ENCODE measurements around the gene SORCS1.

Gene SORCS1

DNA sequence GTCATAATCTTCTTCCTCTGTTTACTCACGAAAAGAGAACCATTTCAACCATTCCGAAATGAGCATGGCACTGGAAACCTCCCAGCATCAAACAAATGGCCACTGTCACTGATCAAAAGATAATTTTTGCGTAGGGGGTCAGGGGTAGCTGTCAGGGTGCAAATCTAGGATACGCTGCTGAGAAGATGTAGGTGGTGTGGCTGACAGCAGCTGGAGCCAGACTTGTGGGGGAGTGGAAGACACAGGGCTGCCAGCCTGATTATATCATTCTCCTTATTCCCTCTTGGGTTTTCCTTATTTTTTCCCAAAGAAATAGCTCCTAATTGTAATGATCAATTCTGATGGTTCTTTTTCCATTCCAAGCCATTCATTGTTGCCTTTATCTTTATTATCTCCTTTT, 266.1 kb downstream of the SORCS1 start:
- Histone ChIP-seq H3K9me3 (ENCODE audit: control insufficient read depth in 5 of 5, low read length in 5 of 5) (no peaks in the 10 kb centered on the region), H3K27me3 (ENCODE audit: control insufficient read depth in 5 of 5, insufficient read depth in 4 of 5, low read length in 5 of 5) (no peaks in the 10 kb centered on the region), H3K27ac (ENCODE audit: low read depth, low read length) (no peak overlapping the region), H3K4me1 (ENCODE audit: control insufficient read depth in 5 of 5, insufficient read depth in 5 of 5, low read length in 5 of 5) (no peaks in the 10 kb centered on the region), H3K4me3 (ENCODE audit: low read depth in 1 of 5, low read length in 5 of 5) (no peak overlapping the region), H3K9ac (ENCODE audit: low read length in 5 of 5) (no peak overlapping the region), H3K36me3 (ENCODE audit: control insufficient read depth in 5 of 5, insufficient read depth in 5 of 5, low read length in 5 of 5) (no peaks in the 10 kb centered on the region)

DNA sequence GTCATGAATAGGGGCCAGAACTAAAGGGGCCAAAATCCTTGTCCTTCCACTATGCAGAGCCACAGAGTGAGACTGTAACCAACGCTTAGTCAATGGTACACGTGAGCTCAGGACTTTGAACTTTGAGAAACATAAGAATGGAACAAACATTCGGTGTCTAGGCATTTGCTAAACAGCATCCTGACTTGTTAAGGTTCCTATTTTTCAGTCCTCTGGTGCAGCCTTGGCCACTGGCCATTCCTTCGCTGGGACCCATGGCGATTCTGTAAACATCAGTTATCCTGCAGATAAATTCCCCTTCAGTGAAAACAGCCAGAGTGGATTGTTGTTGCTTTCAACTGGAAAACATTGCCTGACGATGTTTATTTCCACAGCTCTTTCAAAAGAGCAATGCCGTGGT, 266.8 kb downstream of the SORCS1 start:
- H3K9ac ChIP-seq (ENCODE audit: low read length in 5 of 5) = no peak overlapping the region
- no peaks in the 10 kb centered on the region for H3K36me3 ChIP-seq (ENCODE audit: control insufficient read depth in 5 of 5, insufficient read depth in 5 of 5, low read length in 5 of 5)
- H3K4me3 ChIP-seq (ENCODE audit: low read depth in 1 of 5, low read length in 5 of 5) = no peak overlapping the region
- H3K27me3 ChIP-seq (ENCODE audit: control insufficient read depth in 5 of 5, insufficient read depth in 4 of 5, low read length in 5 of 5) = no peaks in the 10 kb centered on the region
- H3K4me1 ChIP-seq (ENCODE audit: control insufficient read depth in 5 of 5, insufficient read depth in 5 of 5, low read length in 5 of 5) = no peaks in the 10 kb centered on the region
- H3K9me3 ChIP-seq (ENCODE audit: control insufficient read depth in 5 of 5, low read length in 5 of 5) = no peaks in the 10 kb centered on the region
- no peak overlapping the region for H3K27ac ChIP-seq (ENCODE audit: low read depth, low read length)

DNA sequence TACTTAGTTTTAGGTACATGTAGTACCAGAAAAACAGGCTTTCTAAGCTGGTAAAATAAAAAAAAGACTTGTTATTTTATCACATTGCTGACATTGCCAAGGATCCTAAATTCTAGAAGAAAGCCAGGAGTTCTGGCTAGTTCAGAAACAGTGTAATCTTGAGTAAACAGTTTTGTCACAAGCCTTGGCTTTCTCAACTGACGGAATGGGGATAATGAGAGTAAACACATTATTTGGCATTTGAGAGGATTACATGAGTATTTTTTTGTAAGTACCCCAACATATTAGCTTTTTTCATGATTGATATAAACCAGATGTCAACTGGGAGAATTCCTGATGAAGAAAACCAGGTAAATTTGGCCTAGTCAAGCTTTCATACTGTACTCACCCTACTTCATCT, 269.8 kb downstream of the SORCS1 start:
- Histone ChIP-seq H3K4me1 (ENCODE audit: control insufficient read depth in 5 of 5, insufficient read depth in 5 of 5, low read length in 5 of 5) (no peaks in the 10 kb centered on the region), H3K36me3 (ENCODE audit: control insufficient read depth in 5 of 5, insufficient read depth in 5 of 5, low read length in 5 of 5) (no peaks in the 10 kb centered on the region), H3K27me3 (ENCODE audit: control insufficient read depth in 5 of 5, insufficient read depth in 4 of 5, low read length in 5 of 5) (no peaks in the 10 kb centered on the region), H3K9ac (ENCODE audit: low read length in 5 of 5) (no peak overlapping the region), H3K4me3 (ENCODE audit: low read depth in 1 of 5, low read length in 5 of 5) (no peak overlapping the region), H3K27ac (ENCODE audit: low read depth, low read length) (no peak overlapping the region), H3K9me3 (ENCODE audit: control insufficient read depth in 5 of 5, low read length in 5 of 5) (no peaks in the 10 kb centered on the region)

DNA sequence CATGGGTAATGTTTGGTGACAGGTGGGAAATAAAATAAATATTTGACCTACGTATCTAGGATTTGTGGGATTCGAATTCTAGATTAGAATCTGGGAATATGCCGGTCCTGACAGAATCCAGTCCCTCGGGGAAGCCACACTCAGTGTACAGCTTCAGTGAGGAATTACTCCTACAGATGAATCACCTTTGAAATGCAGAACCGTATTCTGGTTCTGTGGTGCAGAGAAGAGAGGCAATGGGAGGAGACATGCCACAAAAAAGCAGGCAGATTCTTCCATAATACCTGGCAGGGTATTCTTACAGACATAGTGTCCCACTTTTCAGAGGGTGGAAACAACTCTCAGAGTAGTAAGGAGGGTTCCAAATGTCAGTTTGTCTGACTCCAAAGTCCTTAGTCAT, 286.9 kb downstream of the SORCS1 start:
- Histone ChIP-seq H3K9me3 (ENCODE audit: control insufficient read depth in 5 of 5, low read length in 5 of 5) (peaks cover 0 to 7% (median 6%) of the 10 kb centered on the region in 5 donors), H3K4me3 (ENCODE audit: low read depth in 1 of 5, low read length in 5 of 5) (no peak overlapping the region), H3K27me3 (ENCODE audit: control insufficient read depth in 5 of 5, insufficient read depth in 4 of 5, low read length in 5 of 5) (no peaks in the 10 kb centered on the region), H3K4me1 (ENCODE audit: control insufficient read depth in 5 of 5, insufficient read depth in 5 of 5, low read length in 5 of 5) (no peaks in the 10 kb centered on the region), H3K36me3 (ENCODE audit: control insufficient read depth in 5 of 5, insufficient read depth in 5 of 5, low read length in 5 of 5) (no peaks in the 10 kb centered on the region), H3K9ac (ENCODE audit: low read length in 5 of 5) (no peak overlapping the region), H3K27ac (ENCODE audit: low read depth, low read length) (no peak overlapping the region)

DNA sequence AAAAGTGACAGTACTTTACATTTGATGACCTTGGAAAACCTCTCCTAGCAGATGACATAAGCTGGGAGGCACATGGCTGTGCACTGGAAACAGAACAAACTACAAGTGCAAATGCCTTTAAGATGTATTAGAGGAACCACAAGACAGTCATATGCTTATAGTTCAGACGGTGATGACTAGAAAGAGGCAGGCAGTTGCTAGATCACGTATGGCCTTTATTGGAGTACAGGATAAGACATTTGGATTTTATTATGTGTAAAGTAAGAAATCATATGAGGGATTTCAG, 290.0 kb downstream of the SORCS1 start:
- H3K27me3 ChIP-seq (ENCODE audit: control insufficient read depth in 5 of 5, insufficient read depth in 4 of 5, low read length in 5 of 5) = no peaks in the 10 kb centered on the region
- no peak overlapping the region for H3K27ac ChIP-seq (ENCODE audit: low read depth, low read length)
- no peaks in the 10 kb centered on the region for H3K36me3 ChIP-seq (ENCODE audit: control insufficient read depth in 5 of 5, insufficient read depth in 5 of 5, low read length in 5 of 5)
- no peaks in the 10 kb centered on the region for H3K4me1 ChIP-seq (ENCODE audit: control insufficient read depth in 5 of 5, insufficient read depth in 5 of 5, low read length in 5 of 5)
- H3K9ac ChIP-seq (ENCODE audit: low read length in 5 of 5) = no peak overlapping the region
- no peak overlapping the region for H3K4me3 ChIP-seq (ENCODE audit: low read depth in 1 of 5, low read length in 5 of 5)
- H3K9me3 ChIP-seq (ENCODE audit: control insufficient read depth in 5 of 5, low read length in 5 of 5) = peaks cover 0 to 11% (median 6%) of the 10 kb centered on the region in 5 donors

DNA sequence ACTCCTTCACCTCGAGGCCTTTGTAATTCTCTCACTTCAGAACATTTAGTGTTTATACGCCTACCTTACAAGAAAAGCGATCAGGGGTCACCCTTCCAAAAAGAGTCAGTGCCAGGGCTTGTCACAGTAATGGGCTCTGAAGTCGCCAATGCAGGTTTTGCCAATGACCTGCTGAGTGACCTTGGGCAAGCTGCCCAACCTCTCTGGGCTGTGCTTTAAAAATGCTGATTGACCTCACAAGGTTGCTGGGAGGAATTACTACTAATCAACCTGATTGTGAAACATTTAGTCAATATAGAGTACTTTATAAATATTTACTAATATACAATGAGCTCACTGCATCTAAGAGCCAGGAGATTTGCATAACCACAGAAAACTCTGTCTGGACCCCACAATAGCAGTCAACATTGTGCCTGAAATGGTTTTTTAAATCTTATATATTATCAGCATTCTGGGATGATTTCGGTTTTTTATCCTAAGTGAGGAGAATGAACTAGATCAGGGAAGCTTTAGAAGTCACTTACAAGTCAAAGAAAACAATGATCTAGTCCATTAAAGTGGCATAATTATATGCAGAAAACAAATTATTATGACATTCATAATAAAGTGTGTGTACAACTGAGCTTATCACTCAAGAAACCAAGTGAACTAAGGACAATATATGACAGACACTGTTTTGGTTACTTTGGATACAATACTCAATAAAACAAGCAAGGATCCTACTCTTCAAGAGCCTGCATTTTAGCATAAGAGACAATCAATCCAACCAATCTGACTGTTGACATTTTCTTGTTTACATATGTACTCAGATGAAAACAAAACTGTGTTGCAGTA, 290.5 kb downstream of the SORCS1 start:
- Histone ChIP-seq H3K9me3 (ENCODE audit: control insufficient read depth in 5 of 5, low read length in 5 of 5) (peaks cover 0 to 11% (median 6%) of the 10 kb centered on the region in 5 donors), H3K4me3 (ENCODE audit: low read depth in 1 of 5, low read length in 5 of 5) (no peak overlapping the region), H3K27ac (ENCODE audit: low read depth, low read length) (no peak overlapping the region), H3K9ac (ENCODE audit: low read length in 5 of 5) (no peak overlapping the region), H3K4me1 (ENCODE audit: control insufficient read depth in 5 of 5, insufficient read depth in 5 of 5, low read length in 5 of 5) (no peaks in the 10 kb centered on the region), H3K27me3 (ENCODE audit: control insufficient read depth in 5 of 5, insufficient read depth in 4 of 5, low read length in 5 of 5) (no peaks in the 10 kb centered on the region), H3K36me3 (ENCODE audit: control insufficient read depth in 5 of 5, insufficient read depth in 5 of 5, low read length in 5 of 5) (no peaks in the 10 kb centered on the region)

DNA sequence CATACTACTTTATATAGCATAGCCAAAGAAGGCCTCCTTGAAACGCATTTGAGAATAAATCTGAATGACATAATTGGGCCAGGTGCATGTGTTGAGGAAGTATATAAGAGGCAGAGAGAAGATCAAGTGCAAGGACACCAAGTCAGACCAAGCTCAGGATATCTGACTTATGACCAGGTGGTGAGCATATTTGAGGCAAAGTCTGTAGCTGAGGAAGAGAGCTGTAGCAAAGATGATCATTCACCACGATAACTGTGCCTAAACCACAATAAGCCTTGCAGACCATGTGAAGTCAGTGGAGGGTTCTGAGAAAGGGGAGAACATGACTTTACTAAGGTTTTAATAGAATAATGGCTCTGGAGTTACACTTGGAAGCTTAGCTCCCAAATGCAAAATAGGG, 292.3 kb downstream of the SORCS1 start:
- Histone ChIP-seq H3K9ac (ENCODE audit: low read length in 5 of 5) (no peak overlapping the region), H3K4me1 (ENCODE audit: control insufficient read depth in 5 of 5, insufficient read depth in 5 of 5, low read length in 5 of 5) (no peaks in the 10 kb centered on the region), H3K4me3 (ENCODE audit: low read depth in 1 of 5, low read length in 5 of 5) (no peak overlapping the region), H3K27ac (ENCODE audit: low read depth, low read length) (no peak overlapping the region), H3K27me3 (ENCODE audit: control insufficient read depth in 5 of 5, insufficient read depth in 4 of 5, low read length in 5 of 5) (no peaks in the 10 kb centered on the region), H3K36me3 (ENCODE audit: control insufficient read depth in 5 of 5, insufficient read depth in 5 of 5, low read length in 5 of 5) (no peaks in the 10 kb centered on the region), H3K9me3 (ENCODE audit: control insufficient read depth in 5 of 5, low read length in 5 of 5) (peaks cover 0 to 11% (median 6%) of the 10 kb centered on the region in 5 donors)

DNA sequence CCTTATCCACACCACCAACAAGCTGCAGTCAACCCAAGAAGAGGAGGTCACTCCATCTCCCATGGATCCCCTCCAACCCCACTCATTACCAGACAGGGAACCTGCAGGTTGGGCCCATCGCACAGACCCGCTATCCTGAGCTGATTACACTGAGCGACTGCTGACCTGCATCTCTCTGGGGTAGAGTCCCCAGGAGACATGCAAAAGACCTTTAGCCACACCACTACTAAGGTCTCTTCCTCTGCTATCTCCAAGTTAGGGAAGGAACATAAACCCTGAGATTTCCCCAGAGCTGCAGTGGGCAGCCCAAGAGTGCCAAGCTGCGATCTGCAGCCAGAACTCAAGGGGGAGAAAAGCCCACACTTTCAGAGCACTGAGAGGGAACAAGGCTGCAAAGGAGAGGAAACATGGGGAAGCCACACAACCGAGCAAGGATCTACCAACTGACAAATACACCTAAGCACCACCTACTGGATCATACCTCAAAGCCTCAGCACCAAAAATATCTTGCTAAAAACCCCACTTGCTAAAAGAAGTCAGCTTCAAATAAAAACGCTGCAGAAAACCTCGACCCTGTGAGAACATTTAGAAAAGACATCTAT, 298.2 kb downstream of the SORCS1 start:
- H3K4me3 ChIP-seq (ENCODE audit: low read depth in 1 of 5, low read length in 5 of 5) = no peak overlapping the region
- H3K4me1 ChIP-seq (ENCODE audit: control insufficient read depth in 5 of 5, insufficient read depth in 5 of 5, low read length in 5 of 5) = no peaks in the 10 kb centered on the region
- H3K9ac ChIP-seq (ENCODE audit: low read length in 5 of 5) = no peak overlapping the region
- no peaks in the 10 kb centered on the region for H3K27me3 ChIP-seq (ENCODE audit: control insufficient read depth in 5 of 5, insufficient read depth in 4 of 5, low read length in 5 of 5)
- H3K9me3 ChIP-seq (ENCODE audit: control insufficient read depth in 5 of 5, low read length in 5 of 5) = peaks cover 0 to 5% (median 0%) of the 10 kb centered on the region in 5 donors
- no peaks in the 10 kb centered on the region for H3K36me3 ChIP-seq (ENCODE audit: control insufficient read depth in 5 of 5, insufficient read depth in 5 of 5, low read length in 5 of 5)
- H3K27ac ChIP-seq (ENCODE audit: low read depth, low read length) = no peak overlapping the region

DNA sequence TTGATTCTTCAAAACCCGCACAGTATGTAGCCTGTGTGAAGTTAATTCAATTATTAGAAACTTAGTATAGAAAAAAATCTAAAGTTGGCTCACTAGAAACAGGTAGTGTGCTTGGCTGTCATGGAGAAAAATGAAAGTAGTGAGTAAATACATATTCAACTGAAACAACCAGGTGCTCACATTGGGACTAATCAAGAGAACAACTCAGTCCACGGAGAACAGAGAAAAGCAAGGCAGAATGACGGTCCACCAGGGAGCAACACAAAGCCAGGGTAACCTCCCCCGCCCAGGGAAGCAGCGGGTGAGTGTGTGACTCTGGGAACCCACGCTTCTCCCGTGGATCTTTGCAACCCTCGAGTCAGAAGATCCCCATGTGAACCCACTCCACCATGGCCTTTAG, 300.5 kb downstream of the SORCS1 start:
- H3K27me3 ChIP-seq (ENCODE audit: control insufficient read depth in 5 of 5, insufficient read depth in 4 of 5, low read length in 5 of 5) = no peaks in the 10 kb centered on the region
- no peaks in the 10 kb centered on the region for H3K36me3 ChIP-seq (ENCODE audit: control insufficient read depth in 5 of 5, insufficient read depth in 5 of 5, low read length in 5 of 5)
- no peak overlapping the region for H3K9ac ChIP-seq (ENCODE audit: low read length in 5 of 5)
- H3K4me3 ChIP-seq (ENCODE audit: low read depth in 1 of 5, low read length in 5 of 5) = no peak overlapping the region
- no peak overlapping the region for H3K27ac ChIP-seq (ENCODE audit: low read depth, low read length)
- H3K9me3 ChIP-seq (ENCODE audit: control insufficient read depth in 5 of 5, low read length in 5 of 5) = peaks cover 0 to 3% (median 0%) of the 10 kb centered on the region in 5 donors
- H3K4me1 ChIP-seq (ENCODE audit: control insufficient read depth in 5 of 5, insufficient read depth in 5 of 5, low read length in 5 of 5) = no peaks in the 10 kb centered on the region

DNA sequence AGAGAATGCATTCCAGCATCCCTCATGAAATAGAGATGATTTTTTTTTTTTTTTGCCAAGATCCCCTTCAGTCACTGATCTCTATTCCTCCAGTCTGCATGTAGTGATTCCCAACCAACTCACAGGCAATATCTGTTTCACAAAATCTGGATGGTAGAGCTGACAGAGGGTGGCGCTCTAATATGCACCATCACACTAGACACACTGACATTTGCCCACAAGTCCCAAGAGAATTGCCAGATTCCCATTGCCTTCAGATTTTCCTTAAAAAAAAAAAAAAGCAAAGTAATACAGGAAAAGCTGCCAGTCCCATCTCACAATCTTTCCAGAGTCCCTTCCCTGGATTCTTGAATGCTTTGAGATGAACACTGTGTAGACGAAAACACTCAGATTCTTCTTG, 301.0 kb downstream of the SORCS1 start:
- Histone ChIP-seq H3K9ac (ENCODE audit: low read length in 5 of 5) (no peak overlapping the region), H3K36me3 (ENCODE audit: control insufficient read depth in 5 of 5, insufficient read depth in 5 of 5, low read length in 5 of 5) (no peaks in the 10 kb centered on the region), H3K27ac (ENCODE audit: low read depth, low read length) (no peak overlapping the region), H3K27me3 (ENCODE audit: control insufficient read depth in 5 of 5, insufficient read depth in 4 of 5, low read length in 5 of 5) (no peaks in the 10 kb centered on the region), H3K4me3 (ENCODE audit: low read depth in 1 of 5, low read length in 5 of 5) (no peak overlapping the region), H3K4me1 (ENCODE audit: control insufficient read depth in 5 of 5, insufficient read depth in 5 of 5, low read length in 5 of 5) (no peaks in the 10 kb centered on the region), H3K9me3 (ENCODE audit: control insufficient read depth in 5 of 5, low read length in 5 of 5) (peaks cover 0 to 3% (median 0%) of the 10 kb centered on the region in 5 donors)
